Panc1 (cell line): ENCODE data around the gene OTUD1.

Experiments used
- POLR2AphosphoS5 ChIP-seq: IDR thresholded peaks from 2 replicates; pipeline ENCODE4 v1.6.1; 2012; ENCODE audit warnings: mild to moderate bottlenecking, low read depth, low read length, moderate library complexity
- REST ChIP-seq, 2 experiments: IDR thresholded peaks; 2 replicates each; pipeline ENCODE4 v1.6.1; 2011 to 2012; ENCODE audit warnings: low read depth in 2 of 2, control low read depth in 1 of 2, low read length in 1 of 2, mild to moderate bottlenecking in 1 of 2, moderate library complexity in 1 of 2; ENCODE audit not compliant: insufficient read depth in 1 of 2
- TF ChIP-seq, protein P1 (sequence below): fragments of 450-650 bp; IDR thresholded peaks from 2 replicates; pipeline ENCODE4 v1.5.1; 2017; ENCODE audit warnings: mild to moderate bottlenecking

DNA sequence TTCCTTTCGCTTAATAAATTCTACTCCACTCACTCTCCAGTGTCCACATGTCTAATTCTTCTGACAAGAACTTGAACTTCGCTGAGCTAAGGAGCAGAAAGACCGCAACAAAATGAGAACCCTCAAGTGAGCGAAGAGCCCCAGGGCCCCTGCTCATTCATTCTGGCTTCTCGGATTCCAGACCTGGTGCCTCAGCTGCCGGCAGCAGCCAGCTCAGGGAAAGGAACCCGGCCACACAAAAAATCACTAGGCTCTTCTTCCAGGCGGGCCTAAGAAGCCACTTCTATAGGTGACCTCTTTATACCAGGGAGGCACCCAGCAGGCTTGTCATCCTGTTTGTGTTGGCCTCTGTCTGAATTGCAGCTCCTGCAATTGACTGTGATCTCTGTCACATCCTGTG is 33.3 kb downstream of the OTUD1 start:
- TF ChIP-seq REST (IDR thresholded peaks at IDR 0.05; ENCODE audit: insufficient read depth in 1 of 2, low read depth in 2 of 2, low read length in 1 of 2) = no peak
- TF ChIP-seq, protein P1, sequence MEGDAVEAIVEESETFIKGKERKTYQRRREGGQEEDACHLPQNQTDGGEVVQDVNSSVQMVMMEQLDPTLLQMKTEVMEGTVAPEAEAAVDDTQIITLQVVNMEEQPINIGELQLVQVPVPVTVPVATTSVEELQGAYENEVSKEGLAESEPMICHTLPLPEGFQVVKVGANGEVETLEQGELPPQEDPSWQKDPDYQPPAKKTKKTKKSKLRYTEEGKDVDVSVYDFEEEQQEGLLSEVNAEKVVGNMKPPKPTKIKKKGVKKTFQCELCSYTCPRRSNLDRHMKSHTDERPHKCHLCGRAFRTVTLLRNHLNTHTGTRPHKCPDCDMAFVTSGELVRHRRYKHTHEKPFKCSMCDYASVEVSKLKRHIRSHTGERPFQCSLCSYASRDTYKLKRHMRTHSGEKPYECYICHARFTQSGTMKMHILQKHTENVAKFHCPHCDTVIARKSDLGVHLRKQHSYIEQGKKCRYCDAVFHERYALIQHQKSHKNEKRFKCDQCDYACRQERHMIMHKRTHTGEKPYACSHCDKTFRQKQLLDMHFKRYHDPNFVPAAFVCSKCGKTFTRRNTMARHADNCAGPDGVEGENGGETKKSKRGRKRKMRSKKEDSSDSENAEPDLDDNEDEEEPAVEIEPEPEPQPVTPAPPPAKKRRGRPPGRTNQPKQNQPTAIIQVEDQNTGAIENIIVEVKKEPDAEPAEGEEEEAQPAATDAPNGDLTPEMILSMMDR = no peak
- no peak for TF ChIP-seq POLR2AphosphoS5
